Liver (tissue), 9 donors: Measurements from ENCODE around the gene MEGF6. TPM values are rescaled to one million over a fixed set of nuclear protein-coding genes. Genes with fewer than 3 reads are reported as not detected.

Experiments
- DNase-seq: peaks from one replicate; pipeline ENCODE4 v3.0.0-alpha.2; 2017; ENCODE audit warnings: low spot score
- H3K27ac ChIP-seq, 2 donors: one replicate each; pipeline ENCODE4 v1.7.0; 2013; ENCODE audit warnings: inconsistent platforms in 2 of 2, low read length in 2 of 2, control low read depth in 1 of 2, low read depth in 1 of 2, mild to moderate bottlenecking in 1 of 2
- H3K27me3 ChIP-seq, 4 donors: one replicate each; pipeline versions ENCODE4 v1.6.1 to v1.7.0; 2013; ENCODE audit warnings: low read length in 3 of 4, inconsistent platforms in 1 of 4, mild to moderate bottlenecking in 1 of 4, moderate library complexity in 1 of 4; ENCODE audit not compliant: control insufficient read depth in 4 of 4, insufficient read depth in 4 of 4
- H3K36me3 ChIP-seq, 4 donors: one replicate each; pipeline versions ENCODE4 v1.6.1 to v1.7.0; 2013; ENCODE audit warnings: low read length in 3 of 4, mild to moderate bottlenecking in 3 of 4, low read depth in 1 of 4, moderate library complexity in 1 of 4; ENCODE audit not compliant: control insufficient read depth in 4 of 4, insufficient read depth in 3 of 4
- H3K4me1 ChIP-seq, 4 donors: one replicate each; pipeline versions ENCODE4 v1.6.1 to v1.7.0; 2013; ENCODE audit warnings: low read length in 3 of 4, mild to moderate bottlenecking in 3 of 4, moderate library complexity in 1 of 4; ENCODE audit not compliant: control insufficient read depth in 4 of 4, insufficient read depth in 4 of 4
- H3K4me3 ChIP-seq, 3 donors: one replicate each; pipeline versions ENCODE4 v1.6.1 to v1.7.0; 2013; ENCODE audit warnings: low read length in 3 of 3, control low read depth in 1 of 3, low read depth in 1 of 3, mild to moderate bottlenecking in 1 of 3
- H3K9ac ChIP-seq, 2 donors: one replicate each; pipeline ENCODE4 v1.7.0; 2013; ENCODE audit warnings: low read length in 2 of 2, mild to moderate bottlenecking in 2 of 2, moderate library complexity in 2 of 2, control low read depth in 1 of 2, low read depth in 1 of 2
- H3K9me3 ChIP-seq, 4 donors: one replicate each; pipeline versions ENCODE4 v1.6.1 to v1.7.0; 2013; ENCODE audit warnings: low read length in 3 of 4; ENCODE audit not compliant: control insufficient read depth in 4 of 4
- ATF3 ChIP-seq: IDR thresholded peaks from 2 replicates; pipeline ENCODE4 v1.6.1; 2016; ENCODE audit warnings: antibody characterized with exemption
- CTCF ChIP-seq: fragments of 150-350 bp; IDR thresholded peaks from 2 replicates; pipeline ENCODE4 v1.5.1; 2017; ENCODE audit warnings: improper control_type of control experiment, low read depth, low read length; ENCODE audit not compliant: missing input control
- EGR1 ChIP-seq, 2 donors: IDR thresholded peaks; 2 replicates each; pipeline ENCODE4 v1.6.1; 2016 to 2018; ENCODE audit warnings: antibody characterized with exemption in 2 of 2, low read depth in 2 of 2
- FOXA1 ChIP-seq: IDR thresholded peaks from 2 replicates; pipeline ENCODE4 v1.6.1; 2016; ENCODE audit warnings: antibody characterized with exemption
- FOXA2 ChIP-seq: IDR thresholded peaks from 2 replicates; pipeline ENCODE4 v1.6.1; 2016; ENCODE audit warnings: antibody characterized with exemption
- GABPA ChIP-seq, 2 donors: IDR thresholded peaks in 1 of 2; conservative IDR thresholded peaks in 1 of 2; 2 replicates each; pipeline ENCODE4 v1.6.1; 2016; ENCODE audit warnings: antibody characterized with exemption in 2 of 2, mild to moderate bottlenecking in 1 of 2, moderate library complexity in 1 of 2
- HNF4A ChIP-seq, 2 donors: conservative IDR thresholded peaks; 2 replicates each; pipeline ENCODE4 v1.6.1; 2016; ENCODE audit warnings: antibody characterized with exemption in 2 of 2, mild to moderate bottlenecking in 2 of 2
- JUND ChIP-seq, 2 donors: IDR thresholded peaks; 2 replicates each; pipeline ENCODE4 v1.6.1; 2016; ENCODE audit warnings: antibody characterized with exemption in 2 of 2
- MAX ChIP-seq: IDR thresholded peaks from 2 replicates; pipeline ENCODE4 v1.6.1; 2016; ENCODE audit warnings: antibody characterized with exemption
- NR2F2 ChIP-seq: IDR thresholded peaks from 2 replicates; pipeline ENCODE4 v1.6.1; 2016; ENCODE audit warnings: antibody characterized with exemption
- RAD21 ChIP-seq, 2 donors: IDR thresholded peaks; 2 replicates each; pipeline ENCODE4 v1.6.1; 2016; ENCODE audit warnings: antibody characterized with exemption in 2 of 2, mild to moderate bottlenecking in 2 of 2
- REST ChIP-seq: IDR thresholded peaks from 2 replicates; pipeline ENCODE4 v1.6.1; 2016; ENCODE audit warnings: antibody characterized with exemption, mild to moderate bottlenecking
- RXRA ChIP-seq, 2 donors: IDR thresholded peaks; 2 replicates each; pipeline ENCODE4 v1.6.1; 2017 to 2018; ENCODE audit warnings: antibody characterized with exemption in 2 of 2, mild to moderate bottlenecking in 1 of 2
- SP1 ChIP-seq: IDR thresholded peaks from 2 replicates; pipeline ENCODE4 v1.6.1; 2018; ENCODE audit warnings: antibody characterized with exemption, mild to moderate bottlenecking
- YY1 ChIP-seq: IDR thresholded peaks from 2 replicates; pipeline ENCODE4 v1.6.1; 2016; ENCODE audit warnings: antibody characterized with exemption, mild to moderate bottlenecking
- ZBTB33 ChIP-seq: IDR thresholded peaks from 2 replicates; pipeline ENCODE4 v1.6.1; 2016; ENCODE audit warnings: antibody characterized with exemption
- whole genome bisulfite sequencing: extraction: QIAGEN DNeasy Blood & Tissue Kit; methylation state at CpG from one replicate; pipeline ENCODE4 v1.1.7; 2013; 5-methylcytosine and 5-hydroxymethylcytosine counted together
- polyA plus RNA-seq, 2 donors: library from polyadenylated mRNA; stranded (reverse) in 1 of 2; unstranded in 1 of 2; fragments of 200-250 nt in 1 of 2; fragments of >200 nt in 1 of 2; fragmentation: Nextera tagmentation in 1 of 2; extraction: Ambion mirVana in 1 of 2; gene quantifications; one replicate each; pipeline versions ENCODE4 v1.2.1 to v1.2.3, GENCODE V29; 2013 to 2015
- total RNA-seq, 2 donors: library from RNA; depleted of rRNA; stranded (reverse); fragments of >200 nt; gene quantifications; one replicate each; pipeline ENCODE4 v1.2.3, GENCODE V29; 2014
- donor health status: healthy.
- donor health status: healthy.
- donor health status: healthy.
- donor health status: healthy.
- donor health status: healthy.

MEGF6 gene
- total and polyA plus RNA-seq, 4 donors: 1.3 to 11.0 (median 4.0) TPM

GRCh38 chr1:3522112-3522511 lies 89.2 kb downstream of the MEGF6 start (continued):
- TF ChIP-seq EGR1 (IDR thresholded peaks at IDR 0.05; ENCODE audit: low read depth in 2 of 2): no peak
- TF ChIP-seq JUND (IDR thresholded peaks at IDR 0.05): no peak

- no peak overlapping the region for H3K27ac ChIP-seq
- no peak for DNase-seq
- 93% methylated on average over 16 of the region's 16 CpGs for WGBS
Measured at GRCh38 chr1:3521426-3521825, 89.9 kb downstream of the MEGF6 start.

More at GRCh38 chr1:3521426-3521825, 89.9 kb downstream of the MEGF6 start:
- H3K4me1 ChIP-seq: no peaks in the 10 kb centered on the region
- TF ChIP-seq RAD21 (IDR thresholded peaks at IDR 0.05) (no peak), ATF3 (no peak), JUND (IDR thresholded peaks at IDR 0.05) (no peak), CTCF (no peak), FOXA2 (no peak), EGR1 (IDR thresholded peaks at IDR 0.05; ENCODE audit: low read depth in 2 of 2) (no peak), REST (no peak), MAX (no peak), HNF4A (conservative IDR thresholded peaks at IDR 0.05) (no peak), SP1 (no peak), RXRA (IDR thresholded peaks at IDR 0.05) (no peak), GABPA (IDR thresholded peaks at IDR 0.05 in 1 of 2, conservative IDR thresholded peaks at IDR 0.05 in 1 of 2) (no peak), NR2F2 (no peak), YY1 (no peak), ZBTB33 (no peak), FOXA1 (no peak)
- H3K27me3 ChIP-seq: no peaks in the 10 kb centered on the region
- H3K9me3 ChIP-seq: no peaks in the 10 kb centered on the region
- H3K9ac ChIP-seq: no peak overlapping the region
- H3K36me3 ChIP-seq: no peaks in the 10 kb centered on the region
- no peak overlapping the region for H3K4me3 ChIP-seq
